NCI-H748 treated with DMSO at 0.1 percent for 48 hours (cell line): ENCODE data around the gene RELN.

Experiments used
- DNase-seq: peaks from one replicate; lab custom pipeline; 2025; lab: John Stamatoyannopoulos, UW

RELN gene

DNA sequence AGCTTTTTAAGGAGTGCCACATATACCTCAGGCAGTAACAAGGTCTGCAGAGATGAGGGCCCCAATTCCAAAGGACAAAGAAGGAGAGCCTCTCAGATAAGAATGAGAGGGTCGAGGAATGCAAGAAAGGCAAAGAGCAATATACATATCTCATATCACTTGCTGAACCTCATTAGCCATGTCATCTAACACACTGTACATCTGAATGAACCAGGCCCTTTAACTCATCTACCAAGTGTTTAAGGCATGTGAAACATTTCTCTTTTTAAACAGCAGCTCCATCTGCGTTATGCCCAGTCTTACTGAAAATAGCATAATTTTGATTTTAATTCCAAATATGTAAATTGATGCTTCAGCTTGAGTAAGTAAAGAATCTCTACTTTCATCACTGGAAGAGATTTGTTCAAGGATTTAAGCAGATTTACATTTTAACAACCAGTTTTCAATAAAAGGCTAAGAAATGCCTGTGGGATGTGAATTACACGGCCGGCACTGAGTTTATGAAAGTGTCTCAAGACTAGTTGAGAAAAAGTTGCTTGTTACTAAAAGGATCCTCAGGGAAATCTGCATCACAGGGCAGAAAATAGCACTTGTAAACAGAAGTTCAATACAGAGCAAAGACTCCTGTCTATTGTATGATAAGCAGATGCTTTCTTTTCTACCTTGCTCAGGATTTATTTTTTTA, 419.7 kb downstream of the RELN start:
- no peak for DNase-seq

DNA sequence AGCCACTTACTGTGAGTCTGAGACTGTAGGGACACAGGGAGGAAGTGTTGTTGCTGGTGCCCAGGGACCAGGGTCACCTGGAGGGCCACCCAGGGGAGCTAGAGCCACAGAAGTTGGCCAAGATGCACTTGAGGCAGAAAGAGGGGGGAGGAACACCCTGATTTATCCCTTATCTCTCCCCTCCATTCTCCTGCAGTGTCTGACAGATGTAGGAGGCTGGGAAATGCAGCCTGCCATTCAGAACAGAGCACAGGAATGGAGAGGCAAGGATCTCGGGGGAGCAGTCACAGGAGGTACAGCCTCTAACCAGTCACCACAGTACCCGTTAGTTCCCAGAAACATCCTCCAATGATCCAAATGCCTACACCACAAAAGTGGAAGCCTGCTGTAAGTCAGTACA, 425.0 kb downstream of the RELN start:
- DNase-seq, result no peak

- DNase-seq, result no peak
These were observed 429.3 kb downstream of the RELN start for GRCh38 chr7:103560136-103560535.

GRCh38 chr7:103551016-103551415, 438.4 kb downstream of the RELN start:
- DNase-seq, result no peak

DNA sequence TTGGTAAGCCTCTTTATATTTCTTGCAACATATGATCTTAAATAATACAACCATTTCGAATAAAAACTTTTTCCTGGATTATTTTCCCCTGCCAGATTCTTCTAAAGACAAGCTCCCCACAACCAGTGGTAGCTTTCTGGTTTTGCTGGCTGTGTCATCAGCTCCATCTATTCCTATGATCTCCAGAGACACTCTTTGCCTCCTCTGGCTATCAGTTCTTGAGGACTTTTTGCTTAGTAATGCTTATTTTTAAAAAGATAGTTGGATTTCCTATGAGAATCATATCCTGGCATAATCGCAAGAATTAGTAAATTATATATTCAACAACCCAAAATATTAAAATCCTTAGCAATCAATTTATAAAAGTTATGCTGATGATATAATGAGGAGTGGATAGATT, 439.7 kb downstream of the RELN start:
- no peak for DNase-seq

- no peak for DNase-seq
These were observed 441.8 kb downstream of the RELN start for GRCh38 chr7:103547451-103548284.

DNA sequence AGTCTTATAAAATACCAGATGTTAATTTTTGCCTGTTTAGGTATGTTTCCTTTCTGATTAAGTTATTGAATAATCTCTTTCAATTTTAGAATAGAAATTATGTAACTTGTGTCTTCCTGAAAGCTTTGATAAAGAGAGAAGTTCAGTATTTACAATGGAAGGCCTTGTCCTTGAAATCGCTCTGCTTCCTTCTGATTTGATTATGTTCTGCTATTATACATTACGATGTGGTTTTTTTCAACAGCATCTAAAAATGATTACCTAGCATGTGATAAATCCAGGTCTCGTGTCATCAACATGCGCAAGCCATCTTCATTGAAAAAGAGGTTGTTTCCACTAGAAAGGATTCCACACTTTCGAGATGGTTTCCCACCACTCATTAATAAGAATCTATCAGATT, 447.0 kb downstream of the RELN start:
- no peak for DNase-seq

DNA sequence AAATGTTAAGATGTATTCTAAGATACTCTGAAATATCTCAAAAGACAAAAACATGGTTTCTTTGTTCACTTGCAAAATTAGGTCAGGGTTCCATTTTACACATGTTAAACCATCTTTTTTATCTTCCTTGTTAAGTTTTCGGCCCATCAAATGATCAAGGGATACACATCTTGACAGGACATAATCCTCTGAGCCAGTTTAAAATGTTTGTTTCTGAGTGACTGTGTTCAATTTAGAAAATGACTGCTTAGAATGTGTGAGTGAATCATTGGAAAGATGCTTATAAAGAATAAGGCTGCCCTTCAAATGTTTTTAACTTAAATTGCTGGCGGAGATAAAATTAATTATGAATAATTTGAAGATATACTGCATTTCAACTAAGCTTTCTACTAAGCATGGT, 447.5 kb downstream of the RELN start:
- no peak for DNase-seq

- no peak for DNase-seq
These were observed 448.4 kb downstream of the RELN start for GRCh38 chr7:103541026-103541425.

- DNase-seq, result no peak
These were observed 449.1 kb downstream of the RELN start for GRCh38 chr7:103540338-103540737.

- DNase-seq, result no peak
These were observed 449.6 kb downstream of the RELN start for GRCh38 chr7:103539875-103540274.

DNA sequence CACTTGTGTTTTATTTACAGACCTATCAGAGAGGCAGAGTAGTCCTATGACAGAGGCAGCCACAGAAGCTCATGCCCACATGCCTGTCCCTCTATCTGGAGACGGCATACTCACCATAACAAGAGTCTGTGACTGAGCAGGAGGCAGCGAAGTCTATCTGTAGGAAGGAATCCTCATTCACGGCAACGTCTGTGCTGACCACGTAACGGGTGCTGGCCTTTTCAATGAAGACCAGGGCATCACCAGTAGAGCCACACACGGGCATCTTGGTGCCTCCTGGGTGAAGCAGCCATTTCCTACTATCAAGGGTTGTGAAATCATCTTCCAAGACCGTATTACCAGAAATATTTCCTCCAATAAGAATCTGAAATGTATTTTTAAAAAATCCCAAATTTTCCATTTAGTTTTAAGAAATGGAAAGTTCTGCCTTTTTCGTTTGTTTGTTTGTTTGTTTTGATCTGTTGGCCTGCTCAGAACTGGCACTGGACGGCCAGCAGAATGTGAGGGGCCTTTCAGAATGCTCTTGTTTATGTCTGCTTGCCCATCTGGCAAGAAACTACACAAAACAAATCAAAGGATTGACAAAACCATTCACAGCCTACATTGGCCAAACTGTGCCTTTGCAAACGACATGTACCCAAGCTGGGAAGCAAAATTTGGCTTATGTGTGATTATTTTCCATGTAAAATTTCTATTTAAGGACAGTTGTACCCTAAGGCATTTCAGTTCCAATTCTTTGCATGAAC, 450.3 kb downstream of the RELN start:
- no peak for DNase-seq

DNA sequence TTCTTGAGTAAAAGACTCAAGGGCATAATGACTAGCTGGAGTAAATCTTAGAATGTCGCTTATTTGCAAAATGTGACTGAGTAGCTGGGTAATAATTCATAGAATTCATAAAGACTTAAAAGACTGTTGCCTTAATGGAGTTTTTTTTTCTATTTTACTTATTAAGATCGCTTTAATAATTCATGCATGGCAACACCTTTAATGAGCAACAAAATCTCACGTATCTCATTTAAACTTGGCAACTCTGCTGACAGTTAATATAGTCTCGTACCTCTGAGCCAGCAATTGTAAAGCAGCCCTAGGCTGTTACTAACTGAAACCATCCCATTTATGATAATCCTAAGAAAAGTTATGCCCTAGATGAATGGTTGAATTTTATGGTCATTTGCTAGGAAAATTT, 455.7 kb downstream of the RELN start:
- no peak for DNase-seq

- no peak for DNase-seq
These were observed 456.5 kb downstream of the RELN start for GRCh38 chr7:103532955-103533354.

- DNase-seq, result no peak
These were observed 461.3 kb downstream of the RELN start for GRCh38 chr7:103528152-103528551.

DNA sequence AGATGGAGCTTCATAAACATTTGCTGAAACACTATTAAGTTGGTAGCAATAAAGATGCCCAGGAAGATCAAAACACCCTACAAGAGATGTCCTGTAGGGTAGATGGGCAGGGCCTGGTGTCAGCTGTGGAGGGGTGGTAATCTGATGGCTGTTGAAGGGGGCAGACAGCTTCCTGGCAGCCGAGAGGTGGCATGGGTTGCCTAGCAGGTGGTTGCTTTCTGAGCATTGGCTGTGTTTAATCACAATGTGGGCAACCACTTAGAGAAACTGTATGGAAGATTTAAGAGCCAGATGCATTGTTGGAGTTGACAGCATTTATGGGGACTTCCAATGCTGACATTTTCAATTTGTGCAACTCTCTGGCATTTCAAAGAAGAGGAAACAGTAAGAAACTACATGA, 463.5 kb downstream of the RELN start:
- DNase-seq, result no peak

- DNase-seq, result peak; percentile 27
These were observed 465.2 kb downstream of the RELN start for GRCh38 chr7:103524042-103524907.

DNA sequence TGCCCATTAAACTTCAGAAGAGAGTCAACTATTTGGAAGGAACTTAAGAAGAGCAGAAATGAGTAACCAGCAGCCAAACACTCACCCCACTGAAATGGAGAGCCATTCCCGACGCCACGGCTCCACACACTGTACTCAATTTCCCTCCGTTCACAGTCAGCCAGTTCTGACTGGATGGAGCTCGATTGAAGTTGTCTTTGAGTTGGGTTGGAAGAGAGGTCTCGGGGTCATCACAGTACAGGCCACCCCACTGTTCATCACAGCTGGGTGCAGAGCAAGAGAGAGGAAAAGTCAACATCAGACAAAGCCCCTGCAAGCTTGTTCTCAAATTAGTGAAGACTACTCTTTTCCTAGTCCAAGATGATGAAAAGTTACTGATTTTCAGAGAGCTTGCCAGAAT, 467.5 kb downstream of the RELN start:
- no peak for DNase-seq

DNA sequence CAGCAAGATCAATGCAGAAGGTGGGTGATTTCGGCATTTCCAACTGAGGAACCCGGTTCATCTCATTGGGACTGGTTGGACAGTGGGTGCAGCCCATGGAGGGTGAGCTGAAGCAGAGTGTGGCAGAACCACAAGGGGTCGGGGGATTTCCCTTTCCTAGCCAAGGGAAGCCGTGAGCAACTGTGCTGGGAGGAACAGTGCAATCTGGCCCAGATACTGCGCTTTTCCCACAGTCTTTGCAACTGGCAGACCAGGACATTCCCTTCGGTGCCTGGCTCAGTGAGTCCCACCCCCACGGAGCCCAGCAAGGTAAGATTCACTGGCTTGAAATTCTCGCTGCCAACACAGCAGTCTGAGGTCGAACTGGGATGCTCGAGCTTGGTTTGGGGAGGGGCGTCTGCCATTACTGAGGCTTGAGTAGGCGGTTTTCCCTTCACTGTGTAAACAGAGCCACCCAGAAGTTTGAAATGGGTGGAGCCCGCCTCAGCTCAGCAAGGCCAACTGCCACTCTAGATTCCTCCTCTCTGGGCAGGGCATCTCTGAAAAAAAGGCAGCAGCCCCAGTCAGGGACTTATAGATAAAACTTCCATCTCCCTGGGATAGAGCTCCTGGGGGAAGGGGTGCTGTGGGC, 484.8 kb downstream of the RELN start:
- DNase-seq, result no peak

DNA sequence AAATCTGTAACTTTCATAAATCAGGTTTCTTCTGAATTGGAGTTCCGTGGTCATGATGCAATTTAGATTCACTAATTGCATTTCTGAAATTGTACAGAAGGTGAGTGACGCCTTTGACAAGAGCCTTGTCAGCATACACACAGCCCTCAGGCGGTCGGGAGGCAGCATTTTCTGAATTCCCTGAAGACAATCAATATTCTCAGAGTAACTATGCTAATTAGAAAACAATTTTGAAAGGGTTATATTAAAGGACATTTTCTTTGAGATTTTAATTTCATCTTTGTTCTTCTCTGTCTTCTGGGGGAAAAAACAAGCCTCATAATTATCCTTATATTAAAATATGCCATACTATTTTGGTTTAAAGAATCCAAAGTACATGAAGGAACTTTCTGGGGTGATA, 488.3 kb downstream of the RELN start:
- DNase-seq, result no peak

DNA sequence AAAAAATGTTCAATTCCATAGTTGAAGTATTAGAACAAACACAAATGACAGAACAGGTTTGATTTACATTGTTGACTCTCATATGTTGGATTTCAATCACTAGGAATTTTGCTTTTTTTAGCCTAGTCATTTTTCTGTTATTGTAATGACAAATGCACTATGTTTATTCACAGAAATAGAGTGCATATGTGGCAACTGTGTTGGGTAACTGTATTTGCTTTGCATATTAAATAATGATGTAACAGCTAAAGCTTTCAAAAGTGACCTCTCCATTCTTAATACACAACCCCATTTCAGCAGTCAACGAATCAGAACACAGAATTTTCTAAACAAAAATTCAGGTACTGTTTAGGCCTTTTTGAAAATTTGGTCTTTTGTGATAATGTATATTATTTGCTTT, 489.5 kb downstream of the RELN start:
- DNase-seq, result no peak
